NCI-H2081 treated with DMSO at 0.1 percent for 48 hours (cell line): ENCODE data around the gene ID1.

Experiments used
- DNase-seq: peaks from one replicate; lab custom pipeline; 2025; lab: John Stamatoyannopoulos, UW

The ID1 gene, protein sequence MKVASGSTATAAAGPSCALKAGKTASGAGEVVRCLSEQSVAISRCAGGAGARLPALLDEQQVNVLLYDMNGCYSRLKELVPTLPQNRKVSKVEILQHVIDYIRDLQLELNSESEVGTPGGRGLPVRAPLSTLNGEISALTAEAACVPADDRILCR

DNA sequence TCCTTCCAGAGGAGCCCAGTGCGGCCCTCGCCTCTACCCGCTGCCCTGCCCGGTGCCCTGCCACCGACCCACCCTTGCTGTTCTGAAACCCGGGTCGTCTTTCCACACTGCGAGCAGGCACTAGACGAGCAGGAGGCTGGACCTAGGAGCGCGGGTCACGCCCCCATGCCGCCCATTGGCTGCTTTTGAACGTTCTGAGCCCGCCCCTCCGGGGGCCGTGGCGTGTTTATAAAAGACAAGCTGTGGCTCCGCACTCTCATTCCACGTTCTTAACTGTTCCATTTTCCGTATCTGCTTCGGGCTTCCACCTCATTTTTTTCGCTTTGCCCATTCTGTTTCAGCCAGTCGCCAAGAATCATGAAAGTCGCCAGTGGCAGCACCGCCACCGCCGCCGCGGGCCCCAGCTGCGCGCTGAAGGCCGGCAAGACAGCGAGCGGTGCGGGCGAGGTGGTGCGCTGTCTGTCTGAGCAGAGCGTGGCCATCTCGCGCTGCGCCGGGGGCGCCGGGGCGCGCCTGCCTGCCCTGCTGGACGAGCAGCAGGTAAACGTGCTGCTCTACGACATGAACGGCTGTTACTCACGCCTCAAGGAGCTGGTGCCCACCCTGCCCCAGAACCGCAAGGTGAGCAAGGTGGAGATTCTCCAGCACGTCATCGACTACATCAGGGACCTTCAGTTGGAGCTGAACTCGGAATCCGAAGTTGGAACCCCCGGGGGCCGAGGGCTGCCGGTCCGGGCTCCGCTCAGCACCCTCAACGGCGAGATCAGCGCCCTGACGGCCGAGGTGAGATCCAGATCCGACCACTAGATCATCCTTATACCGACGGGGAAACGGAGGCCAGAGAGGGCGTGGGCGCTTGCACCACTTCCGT lies at the start of gene ID1:
Gene ID1, plus strand, starts transcription at position 259 of the 871 bp plus-strand sequence. Its CDS starts 99 bp downstream, at position 358.
- peak; percentile 95 for DNase-seq

- DNase-seq: no peak
Observed at GRCh38 chr20:31559704-31560093, 45.4 kb upstream of the ID1 start.

- peak; percentile 34 for DNase-seq
Observed at GRCh38 chr20:31560094-31560745, 44.9 kb upstream of the ID1 start.

- no peak for DNase-seq
Observed at GRCh38 chr20:31560746-31561598, 44.1 kb upstream of the ID1 start.

DNA sequence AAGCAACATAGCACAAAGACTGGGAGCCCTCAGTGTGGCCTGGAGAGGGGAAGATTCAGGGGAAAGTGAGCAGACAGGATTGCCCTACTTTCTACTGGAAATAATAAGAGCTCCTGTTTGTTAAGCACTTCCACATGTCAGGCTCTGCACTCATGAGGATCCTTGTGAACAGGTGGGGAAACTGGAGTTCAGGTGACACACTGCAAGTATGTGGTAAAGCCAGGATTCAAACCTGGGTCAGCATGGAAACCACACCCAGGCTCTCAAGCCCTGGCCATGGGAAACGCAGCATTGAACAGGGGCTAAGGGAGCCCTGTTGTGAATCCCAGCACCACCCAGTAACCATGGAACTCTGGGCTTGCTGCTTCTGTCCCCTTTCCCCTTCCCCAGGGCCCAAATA lies 42.8 kb upstream of the ID1 start:
- DNase-seq: no peak

GRCh38 chr20:31564284-31564683 lies 40.8 kb upstream of the ID1 start:
- no peak for DNase-seq

- peak; percentile 32 for DNase-seq
Observed at GRCh38 chr20:31565699-31566318, 39.3 kb upstream of the ID1 start.

- DNase-seq: no peak
Observed at GRCh38 chr20:31566319-31566657, 38.8 kb upstream of the ID1 start.

GRCh38 chr20:31566658-31567379 lies 38.3 kb upstream of the ID1 start:
- peak; percentile 58 for DNase-seq

DNA sequence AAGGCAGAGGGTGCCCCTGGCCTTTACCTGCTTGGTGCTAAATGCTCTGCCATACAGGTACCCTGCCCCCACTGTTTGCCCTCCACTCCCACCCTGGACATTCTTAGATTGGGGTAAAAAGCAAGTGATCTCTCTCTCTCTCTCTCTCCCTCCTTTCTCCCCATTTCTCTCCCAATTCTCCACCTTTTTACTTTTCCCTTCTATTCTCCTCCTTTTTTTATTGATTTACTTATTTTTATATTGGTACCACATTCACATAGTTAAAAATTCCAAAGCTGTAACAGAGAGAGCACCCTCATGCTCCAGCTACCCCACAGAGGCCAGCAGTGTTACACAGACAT lies 37.7 kb upstream of the ID1 start:
- DNase-seq: no peak

DNA sequence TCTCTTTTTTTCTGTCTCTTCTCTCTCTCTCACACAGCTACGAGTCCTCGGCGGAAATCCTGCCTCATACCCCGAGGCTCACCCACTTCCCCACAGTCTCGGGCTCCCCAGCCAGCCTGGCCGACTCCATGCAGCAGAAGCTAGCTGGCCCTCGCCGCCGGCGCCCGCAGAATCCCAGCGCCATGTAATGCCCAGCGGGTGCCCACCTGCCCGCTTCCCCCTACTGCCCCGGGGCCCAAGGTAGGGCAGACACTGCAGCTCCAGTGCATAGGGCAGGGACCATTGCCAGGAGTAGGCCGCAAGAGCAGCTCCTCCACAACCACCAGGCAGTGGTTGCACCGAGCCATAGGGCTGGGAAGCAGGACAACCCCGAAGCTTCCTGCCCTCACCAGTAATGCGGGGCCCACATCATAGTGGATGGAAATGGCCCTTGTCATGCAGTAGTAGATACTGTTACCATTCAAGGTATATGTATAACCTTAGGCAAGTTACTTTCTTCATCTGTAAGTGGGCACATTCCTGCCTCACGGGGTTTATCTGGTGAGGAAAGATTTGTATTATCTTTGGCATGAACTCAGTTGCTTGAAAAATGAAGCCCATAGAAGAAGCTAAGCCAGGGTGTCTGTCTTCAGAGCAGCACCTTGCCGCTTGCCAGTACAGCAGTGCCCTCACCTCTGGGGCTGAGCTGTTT lies 36.9 kb upstream of the ID1 start:
- no peak for DNase-seq

- no peak for DNase-seq
Observed at GRCh38 chr20:31568773-31569162, 36.3 kb upstream of the ID1 start.

DNA sequence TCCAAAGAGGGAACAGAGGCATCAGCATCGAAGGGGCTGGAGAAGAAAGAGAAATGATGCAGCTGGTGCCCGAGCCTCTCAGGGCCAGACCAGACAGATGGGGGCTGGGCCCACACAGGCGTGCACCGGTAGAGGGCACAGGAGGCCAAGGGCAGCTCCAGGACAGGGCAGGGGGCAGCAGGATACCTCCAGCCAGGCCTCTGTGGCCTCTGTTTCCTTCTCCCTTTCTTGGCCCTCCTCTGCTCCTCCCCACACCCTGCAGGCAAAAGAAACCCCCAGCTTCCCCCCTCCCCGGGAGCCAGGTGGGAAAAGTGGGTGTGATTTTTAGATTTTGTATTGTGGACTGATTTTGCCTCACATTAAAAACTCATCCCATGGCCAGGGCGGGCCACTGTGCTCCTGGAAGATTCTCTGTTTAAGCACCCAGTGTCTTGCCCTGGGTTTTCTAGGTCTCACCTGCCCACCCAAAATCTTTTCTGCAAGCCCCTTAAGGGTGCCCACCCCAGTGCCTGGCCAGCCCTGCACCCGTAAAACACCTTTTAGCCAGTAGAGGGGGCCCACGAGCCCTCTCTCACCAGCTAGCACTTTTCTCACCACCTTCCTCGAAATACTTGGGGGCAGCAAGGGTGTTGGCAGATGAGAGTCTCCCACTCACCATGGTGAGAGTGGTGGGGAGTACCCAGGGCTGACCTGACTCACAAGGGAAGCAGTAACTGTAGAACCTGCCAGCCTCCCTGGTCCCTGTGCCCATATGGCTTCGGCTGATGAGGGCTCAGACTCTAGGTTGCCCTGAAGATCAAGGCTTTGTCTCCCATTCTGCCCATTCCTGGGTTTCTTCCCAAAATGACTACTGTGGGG lies 35.7 kb upstream of the ID1 start:
- DNase-seq: no peak

GRCh38 chr20:31570021-31570463 lies 35.0 kb upstream of the ID1 start:
- no peak for DNase-seq

DNA sequence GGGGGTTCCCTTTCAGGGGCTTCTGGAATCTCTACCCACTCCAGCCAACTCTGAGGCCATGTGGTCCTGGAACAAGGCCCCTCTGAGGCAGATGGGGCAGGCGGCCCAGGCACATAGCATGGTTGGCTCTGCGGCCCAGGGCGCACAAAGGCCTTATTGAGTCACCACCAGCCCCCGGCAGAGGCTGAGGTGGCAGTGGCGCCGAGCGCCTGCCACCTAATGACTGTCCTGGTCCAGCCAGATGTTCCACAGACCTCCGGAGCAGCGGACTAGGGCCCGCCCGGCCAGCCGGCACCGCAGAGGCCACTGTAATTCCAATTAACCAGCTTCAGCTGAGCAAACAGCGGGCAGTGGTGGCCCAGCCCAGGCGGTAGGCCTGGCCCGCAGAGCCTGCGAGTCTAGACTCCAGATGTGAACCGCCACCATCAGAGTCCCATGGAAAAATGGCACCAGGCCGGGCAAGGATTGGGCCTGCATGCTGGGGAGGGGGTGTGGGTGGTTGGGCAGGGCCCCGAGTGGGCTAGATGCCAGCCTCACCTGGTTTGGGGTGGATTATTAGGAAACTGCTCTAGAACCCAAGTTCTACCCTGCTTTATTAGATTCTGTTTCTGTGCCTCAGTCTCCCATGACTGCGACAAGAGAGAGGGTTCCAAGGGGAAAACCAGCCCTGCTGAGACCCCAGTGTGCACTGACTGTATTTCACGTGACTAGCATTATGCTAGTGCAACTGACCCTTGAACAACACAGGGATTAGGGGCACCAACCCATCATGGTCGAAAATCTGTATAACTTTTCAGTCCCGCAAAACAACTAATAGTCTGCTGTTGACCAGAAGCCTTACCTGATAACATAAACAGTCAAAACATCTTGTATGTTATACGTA lies 34.1 kb upstream of the ID1 start:
- DNase-seq: no peak

DNA sequence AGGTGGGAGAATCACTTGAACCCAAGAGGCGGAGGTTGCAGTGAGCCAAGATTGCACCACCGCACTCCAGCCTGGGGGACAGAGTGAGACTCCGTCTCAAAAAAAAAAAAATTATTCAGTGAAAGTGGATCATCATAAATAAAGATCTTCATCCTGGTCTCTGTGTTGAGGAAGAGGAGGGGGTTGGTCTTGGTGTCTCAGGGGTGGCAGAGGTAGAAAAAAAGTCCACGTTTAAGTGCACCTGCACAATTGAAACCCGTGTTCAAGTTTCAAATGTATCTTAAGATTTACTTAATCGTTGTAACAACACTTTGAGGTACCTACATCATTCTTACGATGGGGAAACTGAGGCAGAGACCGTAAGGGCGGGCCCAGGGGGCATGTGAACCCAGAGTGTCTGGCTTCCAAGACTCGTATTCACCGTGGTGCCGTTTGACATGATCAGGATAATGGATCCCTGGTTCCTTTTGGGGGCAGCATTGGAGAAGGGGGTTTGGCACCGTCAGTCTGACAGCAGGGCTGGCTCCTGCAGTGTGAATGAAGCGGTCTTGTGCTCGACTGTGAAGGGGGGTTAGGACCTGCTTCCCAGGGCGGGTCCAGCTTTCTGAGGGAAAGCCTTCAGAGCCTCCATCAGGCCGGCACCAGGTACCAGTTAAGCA lies 32.9 kb upstream of the ID1 start:
- no peak for DNase-seq

GRCh38 chr20:31572701-31573554 lies 32.2 kb upstream of the ID1 start:
- peak; percentile 85 for DNase-seq
